Osteoblast (primary cell): ENCODE results near the gene SLC7A5. TPM values are rescaled to one million over a fixed set of nuclear protein-coding genes. Genes with fewer than 3 reads are reported as not detected.
"Not testable (repeated sequence)": the region's sequence is repeated elsewhere in the genome, so short reads cannot be mapped to it uniquely, and the experiment has no call there.

Experiments used
- DNase-seq: peaks from one replicate; pipeline ENCODE4 v3.0.0; 2011; ENCODE audit warnings: low spot score, mixed read lengths; ENCODE audit not compliant: insufficient read length; ENCODE audit errors: missing footprints
- H2AFZ ChIP-seq: 2 replicates; pipeline ENCODE4 v1.6.0; 2011; ENCODE audit warnings: mild to moderate bottlenecking, low read length
- H3K27ac ChIP-seq: 2 replicates; pipeline ENCODE4 v1.5.1; 2011; ENCODE audit warnings: mild to moderate bottlenecking, low read depth, low read length, moderate library complexity
- H3K27me3 ChIP-seq: 2 replicates; pipeline ENCODE4 v1.6.0; 2012; ENCODE audit warnings: mild to moderate bottlenecking, control low read depth, inconsistent platforms, low read length, moderate library complexity; ENCODE audit not compliant: insufficient read depth
- H3K36me3 ChIP-seq: 2 replicates; pipeline ENCODE4 v1.5.1; 2011; ENCODE audit warnings: mild to moderate bottlenecking, low read length, control low read depth, moderate library complexity; ENCODE audit not compliant: insufficient read depth
- H3K4me1 ChIP-seq: 2 replicates; pipeline ENCODE4 v1.5.1; 2011; ENCODE audit warnings: mild to moderate bottlenecking, low read length, control low read depth, moderate library complexity; ENCODE audit not compliant: insufficient read depth
- H3K4me2 ChIP-seq: 2 replicates; pipeline ENCODE4 v1.6.0; 2011; ENCODE audit warnings: mild to moderate bottlenecking, low read length; ENCODE audit not compliant: insufficient read depth
- H3K4me3 ChIP-seq: fragments of 200-600 bp; sonication (generic); 3 replicates; pipeline ENCODE4 v1.5.1; 2012; ENCODE audit warnings: mild to moderate bottlenecking, low read length, inconsistent platforms; ENCODE audit not compliant: insufficient read depth
- H3K79me2 ChIP-seq: 2 replicates; pipeline ENCODE4 v1.6.0; 2012; ENCODE audit warnings: mild to moderate bottlenecking, low read length, control low read depth, inconsistent platforms; ENCODE audit not compliant: insufficient read depth
- H3K9me3 ChIP-seq: 2 replicates; pipeline ENCODE4 v1.5.1; 2011; ENCODE audit warnings: low read depth, low read length, control low read depth
- H4K20me1 ChIP-seq: 2 replicates; pipeline ENCODE4 v1.6.0; 2012; ENCODE audit warnings: mild to moderate bottlenecking, low read length, control low read depth; ENCODE audit not compliant: insufficient read depth
- CTCF ChIP-seq: IDR thresholded peaks from 2 replicates; pipeline ENCODE4 v1.5.1; 2011; ENCODE audit warnings: mild to moderate bottlenecking, low read depth, low read length, moderate library complexity; ENCODE audit errors: extremely low read depth
- total RNA-seq: library from RNA; depleted of rRNA; stranded (reverse); fragments of >200 nt; gene quantifications from 2 replicates; pipeline ENCODE4 v1.2.3, GENCODE V29; 2012

SLC7A5 gene
- total RNA-seq, 1 donor, result 90.8 TPM

- peaks cover 41% of the 10 kb centered on the region for H3K4me1 ChIP-seq
- H3K27ac ChIP-seq, result peak overlapping the region; percentile 37
- H3K4me2 ChIP-seq, result peak overlapping the region; percentile 52
- peaks cover 30% of the 10 kb centered on the region for H3K36me3 ChIP-seq
- peaks cover 61% of the 10 kb centered on the region for H4K20me1 ChIP-seq
- H3K9me3 ChIP-seq, result no peaks in the 10 kb centered on the region
- peaks cover 90% of the 10 kb centered on the region for H3K79me2 ChIP-seq
- H3K27me3 ChIP-seq, result no peaks in the 10 kb centered on the region
- no peak overlapping the region for H3K4me3 ChIP-seq
- H2AFZ ChIP-seq, result no peak overlapping the region
- no peak for DNase-seq
- no peak for TF ChIP-seq CTCF
Observed at GRCh38 chr16:87864331-87864989, 4.8 kb downstream of the SLC7A5 start.

DNA sequence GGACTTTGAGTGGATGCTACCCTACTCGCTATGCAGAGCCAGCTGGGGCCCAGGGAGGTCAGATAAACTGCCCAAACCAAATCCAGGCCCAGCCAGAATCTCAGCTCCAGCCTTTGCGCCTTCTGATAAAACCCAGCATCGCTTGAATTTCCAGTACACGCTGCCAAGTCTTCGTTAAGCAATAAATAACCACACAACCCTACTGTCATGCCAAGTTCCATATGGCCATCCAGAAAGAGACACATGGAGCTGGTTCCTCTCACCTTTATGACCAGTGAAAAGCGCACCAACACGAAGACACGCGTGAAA is 6.0 kb downstream of the SLC7A5 start:
- H3K27me3 ChIP-seq, H3K9me3 ChIP-seq, H2AFZ ChIP-seq, DNase-seq, H3K4me2 ChIP-seq, H3K27ac ChIP-seq, H3K4me3 ChIP-seq: not testable (repeated sequence)
- peaks cover 36% of the 10 kb centered on the region for H3K36me3 ChIP-seq
- H4K20me1 ChIP-seq, result peaks cover 57% of the 10 kb centered on the region
- H3K79me2 ChIP-seq, result peaks cover 93% of the 10 kb centered on the region
- peaks cover 41% of the 10 kb centered on the region for H3K4me1 ChIP-seq

DNA sequence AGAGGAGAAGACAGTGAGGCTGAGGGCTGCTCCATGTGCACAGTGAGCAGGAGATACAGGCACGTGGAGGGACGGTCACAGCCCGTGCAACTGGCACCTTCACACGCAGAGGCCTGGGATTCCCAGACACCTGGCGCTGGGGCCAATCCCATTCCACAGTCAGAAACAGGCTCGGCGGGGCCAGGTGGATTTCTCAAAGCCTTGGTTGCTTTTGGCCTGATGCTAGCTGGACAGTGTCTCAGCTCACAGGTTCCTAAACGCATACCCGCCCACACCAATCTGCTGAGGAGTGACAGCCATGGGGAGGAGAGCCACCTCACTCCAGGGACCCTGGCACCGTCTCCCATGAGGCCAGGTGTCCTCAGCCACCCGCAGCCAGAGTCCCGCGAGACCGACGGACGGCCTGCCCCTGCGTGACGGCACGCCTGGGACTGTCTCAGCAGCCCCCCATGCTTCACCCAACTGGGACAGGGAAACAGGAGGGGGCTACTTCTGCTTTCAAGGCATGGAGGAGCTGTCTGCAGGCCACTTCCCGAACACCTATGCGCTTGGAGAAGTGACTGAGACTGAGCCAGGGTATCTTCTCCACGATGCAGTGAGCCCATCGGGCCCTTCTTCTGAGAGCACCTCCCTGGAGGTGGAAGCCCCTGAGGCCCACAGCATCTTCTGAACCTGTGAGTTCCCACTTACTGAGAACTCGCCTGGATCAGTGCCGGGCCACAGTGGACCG is 6.5 kb downstream of the SLC7A5 start:
- Histone ChIP-seq H3K4me1 (peaks cover 45% of the 10 kb centered on the region), H4K20me1 (peaks cover 52% of the 10 kb centered on the region), H3K36me3 (peaks cover 36% of the 10 kb centered on the region), H3K79me2 (peaks cover 93% of the 10 kb centered on the region)
- not testable (repeated sequence) for DNase-seq, H3K27ac ChIP-seq, H3K4me2 ChIP-seq, H2AFZ ChIP-seq, H3K9me3 ChIP-seq, H3K27me3 ChIP-seq, H3K4me3 ChIP-seq

- H3K9me3 ChIP-seq, H3K27me3 ChIP-seq, H2AFZ ChIP-seq, H3K4me3 ChIP-seq, DNase-seq, H3K4me2 ChIP-seq: not testable (repeated sequence)
- Histone ChIP-seq H4K20me1 (peaks cover 50% of the 10 kb centered on the region), H3K4me1 (peaks cover 49% of the 10 kb centered on the region), H3K27ac (peak overlapping the region; percentile 83), H3K79me2 (peaks cover 92% of the 10 kb centered on the region), H3K36me3 (peaks cover 32% of the 10 kb centered on the region)
Observed at GRCh38 chr16:87861300-87862099, 7.8 kb downstream of the SLC7A5 start.

DNA sequence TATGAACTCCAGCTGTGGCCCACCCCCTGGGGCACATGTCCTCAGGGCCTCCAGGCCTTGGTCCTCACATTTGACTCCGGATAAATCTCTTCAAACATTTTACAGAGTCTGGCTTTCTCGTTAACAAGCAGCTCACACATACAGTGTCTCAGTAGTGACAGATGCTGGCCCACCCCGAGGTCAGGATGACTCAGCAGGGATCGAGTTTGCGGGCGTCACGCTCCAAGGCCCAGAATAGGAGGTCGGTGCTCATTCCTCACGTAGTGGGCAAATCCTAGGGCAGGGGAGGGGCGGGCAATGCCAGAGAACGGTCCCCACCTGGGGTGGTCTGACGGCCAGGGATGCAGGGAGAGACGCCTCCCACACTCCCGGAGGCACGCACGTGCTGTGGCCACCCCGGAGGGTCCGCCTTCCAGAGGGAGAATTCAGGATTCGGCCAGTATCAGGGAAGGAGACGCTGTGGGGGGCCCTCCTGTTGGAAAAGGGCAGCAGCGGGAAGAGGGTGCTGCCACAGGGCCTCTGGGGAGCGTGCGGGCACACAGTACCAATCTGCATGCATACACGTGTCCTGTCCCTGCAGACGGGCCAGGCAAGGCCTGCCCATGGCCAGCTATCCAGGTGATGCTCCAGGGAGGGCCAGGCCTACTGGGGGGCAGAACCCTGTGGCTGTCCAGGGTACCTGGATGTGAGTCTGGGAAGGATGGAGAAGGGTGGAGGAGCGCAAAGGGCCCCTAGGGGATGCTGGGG is 8.6 kb downstream of the SLC7A5 start:
- peaks cover 47% of the 10 kb centered on the region for H4K20me1 ChIP-seq

More for the DNA sequence above, 8.6 kb downstream of the SLC7A5 start:
- Histone ChIP-seq H3K4me2 (peak overlapping the region; percentile 61), H3K4me3 (peak overlapping the region; percentile 30), H3K36me3 (peaks cover 29% of the 10 kb centered on the region), H3K9me3 (no peaks in the 10 kb centered on the region), H2AFZ (no peak overlapping the region), H3K27me3 (no peaks in the 10 kb centered on the region), H3K27ac (peak overlapping the region; percentile 83), H3K4me1 (peaks cover 51% of the 10 kb centered on the region), H3K79me2 (peaks cover 90% of the 10 kb centered on the region)
- TF ChIP-seq CTCF, result no peak
- peak; percentile 94 for DNase-seq
